ENCODE results near the gene UCN3.

The UCN3 gene

GRCh38 chr10:5360318-5360915 lies 4.3 kb upstream of the UCN3 start:
- H3K27ac Mint-ChIP-seq, result no peak overlapping the region

GRCh38 chr10:5361966-5362365 lies 2.8 kb upstream of the UCN3 start:
- no peak for TF ChIP-seq CTCF (IDR thresholded peaks at IDR 0.05; ENCODE audit: unreplicated experiment in 3 of 3)
- peaks cover 17% of the 10 kb centered on the region for H3K9me3 Mint-ChIP-seq
- no peak overlapping the region for H3K27ac Mint-ChIP-seq
- H3K27me3 Mint-ChIP-seq (ENCODE audit: low read depth), result peaks cover 40% of the 10 kb centered on the region
- H3K4me3 Mint-ChIP-seq, result no peak overlapping the region
- H3K36me3 Mint-ChIP-seq (ENCODE audit: low read depth), result no peaks in the 10 kb centered on the region
- peaks cover 6% of the 10 kb centered on the region for H3K4me1 Mint-ChIP-seq

More at GRCh38 chr10:5360318-5360915, 4.3 kb upstream of the UCN3 start:
- Mint-ChIP-seq H3K4me1 (peaks cover 6% of the 10 kb centered on the region), H3K9me3 (peaks cover 21% of the 10 kb centered on the region), H3K4me3 (no peak overlapping the region), H3K27me3 (ENCODE audit: low read depth) (peaks cover 25% of the 10 kb centered on the region), H3K36me3 (ENCODE audit: low read depth) (no peaks in the 10 kb centered on the region)
- no peak for TF ChIP-seq CTCF (IDR thresholded peaks at IDR 0.05; ENCODE audit: unreplicated experiment in 3 of 3)

- Mint-ChIP-seq H3K36me3 (ENCODE audit: low read depth) (no peaks in the 10 kb centered on the region), H3K27ac (no peak overlapping the region), H3K4me3 (no peak overlapping the region), H3K9me3 (peaks cover 9% of the 10 kb centered on the region), H3K4me1 (peaks cover 6% of the 10 kb centered on the region), H3K27me3 (ENCODE audit: low read depth) (peaks cover 40% of the 10 kb centered on the region)
- TF ChIP-seq CTCF (IDR thresholded peaks at IDR 0.05; ENCODE audit: unreplicated experiment in 3 of 3), result no peak
Observed at GRCh38 chr10:5362873-5363272, 1.9 kb upstream of the UCN3 start.

- no peak overlapping the region for H3K27ac Mint-ChIP-seq
- H3K9me3 Mint-ChIP-seq, result peaks cover 5% of the 10 kb centered on the region
- peaks cover 6% of the 10 kb centered on the region for H3K4me1 Mint-ChIP-seq
- no peaks in the 10 kb centered on the region for H3K36me3 Mint-ChIP-seq (ENCODE audit: low read depth)
- peak overlapping the region in 2 of 3 experiments; percentile 26 to 27 for H3K4me3 Mint-ChIP-seq
- peaks cover 40% of the 10 kb centered on the region for H3K27me3 Mint-ChIP-seq (ENCODE audit: low read depth)
- TF ChIP-seq CTCF (IDR thresholded peaks at IDR 0.05; ENCODE audit: unreplicated experiment in 3 of 3), result no peak
Observed at GRCh38 chr10:5364374-5364773, 392 bp upstream of the UCN3 start.

- no peak overlapping the region for H3K4me3 Mint-ChIP-seq
- H3K4me1 Mint-ChIP-seq, result peaks cover 6% of the 10 kb centered on the region
- H3K9me3 Mint-ChIP-seq, result peaks cover 17% of the 10 kb centered on the region
- H3K27me3 Mint-ChIP-seq (ENCODE audit: low read depth), result peaks cover 45% of the 10 kb centered on the region
- H3K36me3 Mint-ChIP-seq (ENCODE audit: low read depth), result peaks cover 9% of the 10 kb centered on the region
- no peak overlapping the region for H3K27ac Mint-ChIP-seq
- TF ChIP-seq CTCF (IDR thresholded peaks at IDR 0.05; ENCODE audit: unreplicated experiment in 3 of 3), result no peak
Observed at GRCh38 chr10:5365928-5366327, 1.2 kb downstream of the UCN3 start.
